Ishikawa (cell line): ENCODE measurements around the gene FAM174A.

Source experiments
- CEBPB ChIP-seq: IDR thresholded peaks from 2 replicates; pipeline ENCODE4 v1.6.1; 2012
- EGR1 ChIP-seq: IDR thresholded peaks from 2 replicates; pipeline ENCODE4 v1.6.1; 2012
- NFIC ChIP-seq: IDR thresholded peaks from 2 replicates; pipeline ENCODE4 v1.6.1; 2012
- RAD21 ChIP-seq: IDR thresholded peaks from 2 replicates; pipeline ENCODE4 v1.6.1; 2012; ENCODE audit warnings: low read depth
- TF ChIP-seq, protein P1 (sequence below): IDR thresholded peaks from 2 replicates; pipeline ENCODE4 v1.6.1; 2012

DNA sequence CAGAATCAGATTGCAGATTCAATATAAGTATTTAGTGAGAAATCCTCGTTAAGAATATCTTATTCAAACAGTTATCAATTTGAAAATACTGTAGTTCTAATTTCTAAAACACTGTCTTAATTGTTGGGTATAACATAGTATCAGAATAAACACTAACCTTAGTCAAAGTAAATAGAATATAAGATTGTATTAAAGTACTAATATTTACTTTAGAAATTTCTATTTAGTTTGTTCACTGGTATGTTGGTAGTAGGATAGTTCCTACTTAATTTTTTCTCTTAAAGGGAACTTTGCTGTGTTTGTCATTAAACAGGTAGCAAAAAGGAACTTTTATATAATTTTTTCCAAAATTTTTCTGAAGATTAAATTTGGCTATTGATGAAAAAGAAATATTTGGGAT lies 42.3 kb downstream of the FAM174A start:
- TF ChIP-seq NFIC (no peak), EGR1 (no peak), CEBPB (no peak), RAD21 (no peak)
- TF ChIP-seq, protein P1, sequence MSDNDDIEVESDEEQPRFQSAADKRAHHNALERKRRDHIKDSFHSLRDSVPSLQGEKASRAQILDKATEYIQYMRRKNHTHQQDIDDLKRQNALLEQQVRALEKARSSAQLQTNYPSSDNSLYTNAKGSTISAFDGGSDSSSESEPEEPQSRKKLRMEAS, result no peak
